ENCODE results near the gene PPP2R3B. TPM values are rescaled to one million over a fixed set of nuclear protein-coding genes. Genes with fewer than 3 reads are reported as not detected.

Gene PPP2R3B
- total RNA-seq, 2 donors from 2014 or later, result 6.8 to 14.5 TPM

GRCh38 chrX:372856-373640, 13.7 kb downstream of the PPP2R3B start:
- peak overlapping the region; percentile 44 for H3K4me3 ChIP-seq
- DNase-seq (ENCODE audit: low spot score) (no peak), ATAC-seq (ENCODE audit: insufficient number of reproducible peaks, low FRiP score, low read depth) (no peak)
- H3K36me3 ChIP-seq, result no peaks in the 10 kb centered on the region
- H3K4me1 ChIP-seq (ENCODE audit: control insufficient read depth in 1 of 2, low read depth in 2 of 2), result peaks cover 11 to 13% of the 10 kb centered on the region in 2 donors
- H3K27me3 ChIP-seq (replicated peaks; ENCODE audit: insufficient read depth), result no peaks in the 10 kb centered on the region
- H3K27ac ChIP-seq, result no peak overlapping the region
- no peaks in the 10 kb centered on the region for H3K9me3 ChIP-seq
- no peak for TF ChIP-seq CTCF (IDR thresholded peaks at IDR 0.05)

GRCh38 chrX:371907-372306, 14.8 kb downstream of the PPP2R3B start:
- DNase-seq (ENCODE audit: low spot score) (no peak), ATAC-seq (ENCODE audit: insufficient number of reproducible peaks, low FRiP score, low read depth) (no peak)
- Histone ChIP-seq H3K27me3 (replicated peaks; ENCODE audit: insufficient read depth) (no peaks in the 10 kb centered on the region), H3K36me3 (no peaks in the 10 kb centered on the region), H3K4me1 (ENCODE audit: control insufficient read depth in 1 of 2, low read depth in 2 of 2) (peaks cover 11 to 13% of the 10 kb centered on the region in 2 donors), H3K27ac (no peak overlapping the region), H3K4me3 (no peak overlapping the region), H3K9me3 (no peaks in the 10 kb centered on the region)
- TF ChIP-seq CTCF (IDR thresholded peaks at IDR 0.05), result no peak

- no peaks in the 10 kb centered on the region for H3K9me3 ChIP-seq
- H3K4me1 ChIP-seq (ENCODE audit: control insufficient read depth in 1 of 2, low read depth in 2 of 2), result peaks cover 11 to 13% of the 10 kb centered on the region in 2 donors
- H3K36me3 ChIP-seq, result no peaks in the 10 kb centered on the region
- no peak overlapping the region for H3K27ac ChIP-seq
- no peak for ATAC-seq (ENCODE audit: insufficient number of reproducible peaks, low FRiP score, low read depth)
- H3K4me3 ChIP-seq, result no peak overlapping the region
- H3K27me3 ChIP-seq (replicated peaks; ENCODE audit: insufficient read depth), result no peaks in the 10 kb centered on the region
- no peak for TF ChIP-seq CTCF (IDR thresholded peaks at IDR 0.05)
- no peak for DNase-seq (ENCODE audit: low spot score)
Observed at GRCh38 chrX:370963-371745, 15.6 kb downstream of the PPP2R3B start.

GRCh38 chrX:370244-370962, 16.3 kb downstream of the PPP2R3B start:
- DNase-seq (ENCODE audit: low spot score), result no peak
- Histone ChIP-seq H3K4me3 (no peak overlapping the region), H3K4me1 (ENCODE audit: control insufficient read depth in 1 of 2, low read depth in 2 of 2) (peaks cover 11 to 13% of the 10 kb centered on the region in 2 donors), H3K9me3 (no peaks in the 10 kb centered on the region), H3K27ac (no peak overlapping the region), H3K27me3 (replicated peaks; ENCODE audit: insufficient read depth) (no peaks in the 10 kb centered on the region), H3K36me3 (no peaks in the 10 kb centered on the region)
- no peak for ATAC-seq (ENCODE audit: insufficient number of reproducible peaks, low FRiP score, low read depth)
- no peak for TF ChIP-seq CTCF (IDR thresholded peaks at IDR 0.05)

Data from thoracic aorta (tissue), 2 donors.